Ascending aorta (tissue), 2 donors: Measurements from ENCODE around the gene CNTN1. TPM values are rescaled to one million over a fixed set of nuclear protein-coding genes. Genes with fewer than 3 reads are reported as not detected.

Source experiments
- DNase-seq, 2 donors: peaks; one replicate each; pipeline ENCODE4 v3.0.0-alpha.2; 2019; ENCODE audit warnings: low spot score in 2 of 2
- H3K27ac ChIP-seq, 2 donors: fragments of 200-600 bp; sonication (generic); one replicate each; pipeline ENCODE4 v1.5.1; 2016 to 2017; ENCODE audit warnings: mild to moderate bottlenecking in 1 of 2
- H3K27me3 ChIP-seq: fragments of 200-600 bp; sonication (generic); one replicate; pipeline ENCODE4 v1.5.1; 2017
- H3K36me3 ChIP-seq, 2 donors: fragments of 200-600 bp; sonication (generic); one replicate each; pipeline ENCODE4 v1.5.1; 2016
- H3K4me1 ChIP-seq, 2 donors: fragments of 200-600 bp; sonication (generic); one replicate each; pipeline ENCODE4 v1.5.1; 2016 to 2017; ENCODE audit warnings: mild to moderate bottlenecking in 1 of 2
- H3K4me3 ChIP-seq, 2 donors: fragments of 200-600 bp; sonication (generic); one replicate each; pipeline ENCODE4 v1.5.1; 2016 to 2017; ENCODE audit warnings: mild to moderate bottlenecking in 1 of 2
- H3K9me3 ChIP-seq, 2 donors: fragments of 200-600 bp; sonication (generic); one replicate each; pipeline ENCODE4 v1.5.1; 2016
- intact Hi-C: fragments of 100-400 bp; cut with DNase I; formaldehyde crosslinking; loops from one replicate; pipeline ENCODE4 v1.15.1; 2023
- total RNA-seq: library from RNA; depleted of rRNA; stranded (reverse); fragments of >200 nt; gene quantifications from one replicate; pipeline ENCODE4 v1.1.0, GENCODE V29; 2016
- TF ChIP-seq, protein P1 (sequence below), 3 experiments: fragments of 200-600 bp in 2 of 3; fragments of 450-650 bp in 1 of 3; sonication (generic) in 2 of 3; IDR thresholded peaks; one replicate each; pipeline ENCODE4 v1.5.1; 2016 to 2019; ENCODE audit warnings: antibody characterized with exemption in 3 of 3, mild to moderate bottlenecking in 1 of 3, moderate library complexity in 1 of 3

The CNTN1 gene
- total RNA-seq, 1 donor from 2014 or later: 0.75 TPM

- H3K36me3 ChIP-seq: no peaks in the 10 kb centered on the region
- no peaks in the 10 kb centered on the region for H3K27me3 ChIP-seq
- H3K27ac ChIP-seq: no peak overlapping the region
- TF ChIP-seq, protein P1, sequence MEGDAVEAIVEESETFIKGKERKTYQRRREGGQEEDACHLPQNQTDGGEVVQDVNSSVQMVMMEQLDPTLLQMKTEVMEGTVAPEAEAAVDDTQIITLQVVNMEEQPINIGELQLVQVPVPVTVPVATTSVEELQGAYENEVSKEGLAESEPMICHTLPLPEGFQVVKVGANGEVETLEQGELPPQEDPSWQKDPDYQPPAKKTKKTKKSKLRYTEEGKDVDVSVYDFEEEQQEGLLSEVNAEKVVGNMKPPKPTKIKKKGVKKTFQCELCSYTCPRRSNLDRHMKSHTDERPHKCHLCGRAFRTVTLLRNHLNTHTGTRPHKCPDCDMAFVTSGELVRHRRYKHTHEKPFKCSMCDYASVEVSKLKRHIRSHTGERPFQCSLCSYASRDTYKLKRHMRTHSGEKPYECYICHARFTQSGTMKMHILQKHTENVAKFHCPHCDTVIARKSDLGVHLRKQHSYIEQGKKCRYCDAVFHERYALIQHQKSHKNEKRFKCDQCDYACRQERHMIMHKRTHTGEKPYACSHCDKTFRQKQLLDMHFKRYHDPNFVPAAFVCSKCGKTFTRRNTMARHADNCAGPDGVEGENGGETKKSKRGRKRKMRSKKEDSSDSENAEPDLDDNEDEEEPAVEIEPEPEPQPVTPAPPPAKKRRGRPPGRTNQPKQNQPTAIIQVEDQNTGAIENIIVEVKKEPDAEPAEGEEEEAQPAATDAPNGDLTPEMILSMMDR (IDR thresholded peaks at IDR 0.05): no peak
- H3K9me3 ChIP-seq: no peaks in the 10 kb centered on the region
- DNase-seq: no peak
- no peak overlapping the region for H3K4me3 ChIP-seq
- no peaks in the 10 kb centered on the region for H3K4me1 ChIP-seq
- intact Hi-C loops: no loop called here
These were observed 415.8 kb downstream of the CNTN1 start for GRCh38 chr12:41108032-41108431.

- Histone ChIP-seq H3K27ac (no peak overlapping the region), H3K4me1 (no peaks in the 10 kb centered on the region), H3K36me3 (no peaks in the 10 kb centered on the region), H3K9me3 (no peaks in the 10 kb centered on the region), H3K4me3 (no peak overlapping the region), H3K27me3 (no peaks in the 10 kb centered on the region)
- intact Hi-C loops: no loop called here
- TF ChIP-seq, protein P1 (IDR thresholded peaks at IDR 0.05): no peak
- no peak for DNase-seq
These were observed 420.7 kb downstream of the CNTN1 start for GRCh38 chr12:41112903-41113302.

- intact Hi-C loops: no loop called here
- H3K27me3 ChIP-seq: no peaks in the 10 kb centered on the region
- no peaks in the 10 kb centered on the region for H3K4me1 ChIP-seq
- no peaks in the 10 kb centered on the region for H3K9me3 ChIP-seq
- DNase-seq: no peak
- no peak overlapping the region for H3K27ac ChIP-seq
- no peak overlapping the region for H3K4me3 ChIP-seq
- H3K36me3 ChIP-seq: no peaks in the 10 kb centered on the region
- TF ChIP-seq, protein P1 (IDR thresholded peaks at IDR 0.05): no peak
These were observed 428.0 kb downstream of the CNTN1 start for GRCh38 chr12:41120211-41120610.

DNA sequence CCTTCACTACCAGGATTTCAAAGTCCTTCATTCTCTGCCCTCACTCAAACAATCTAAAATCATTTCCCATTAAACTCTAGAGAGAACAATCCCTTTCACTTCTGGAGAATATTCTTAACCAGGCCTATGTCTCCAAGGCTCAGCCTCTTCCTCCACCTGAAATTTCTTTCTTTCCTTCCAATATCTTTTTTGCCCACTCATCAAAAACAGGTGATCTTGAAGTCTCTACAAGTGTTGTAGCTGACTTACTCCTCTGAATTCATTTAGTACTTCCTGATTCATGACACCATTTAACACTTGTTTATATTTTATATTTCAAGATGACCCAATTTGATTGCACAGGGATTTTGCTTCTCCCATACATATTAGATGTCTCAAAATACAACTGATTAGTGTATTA, 429.1 kb downstream of the CNTN1 start:
- H3K4me1 ChIP-seq: no peaks in the 10 kb centered on the region
- H3K36me3 ChIP-seq: no peaks in the 10 kb centered on the region
- H3K9me3 ChIP-seq: no peaks in the 10 kb centered on the region
- no peak for DNase-seq
- no peaks in the 10 kb centered on the region for H3K27me3 ChIP-seq
- intact Hi-C loops: no loop called here
- TF ChIP-seq, protein P1 (IDR thresholded peaks at IDR 0.05): no peak
- H3K4me3 ChIP-seq: no peak overlapping the region
- H3K27ac ChIP-seq: no peak overlapping the region
